HepG2 (cell line): ENCODE results near the gene CYP46A1. TPM values are rescaled to one million over a fixed set of nuclear protein-coding genes. Genes with fewer than 3 reads are reported as not detected.
A peak's percentile ranks its signal among the peaks of the same experiment; 100 is the strongest.

Source experiments
- KLF12 ChIP-seq: sonication (generic); formaldehyde crosslinking; IDR thresholded peaks from 2 replicates; pipeline ENCODE4 v1.4.0; 2020; ENCODE audit warnings: missing genetic modification reagents, borderline replicate concordance
- MAFF ChIP-seq: IDR thresholded peaks from 2 replicates; pipeline ENCODE4 v1.6.1; 2011; ENCODE audit warnings: low read depth, low read length, improper control_type of control experiment
- NFE2 ChIP-seq: sonication (generic); formaldehyde crosslinking; IDR thresholded peaks from 2 replicates; pipeline ENCODE4 v1.4.0; 2020; ENCODE audit warnings: missing genetic modification reagents
- RAD51 ChIP-seq: fragments of 450-650 bp; IDR thresholded peaks from 2 replicates; pipeline ENCODE4 v1.6.1; 2016; ENCODE audit warnings: borderline replicate concordance
- RARG ChIP-seq: sonication (generic); formaldehyde crosslinking; IDR thresholded peaks from 2 replicates; pipeline ENCODE4 v1.4.0; 2020; ENCODE audit warnings: low read depth, mild to moderate bottlenecking, missing genetic modification reagents
- RBM39 ChIP-seq: fragments of 200-400 bp; formaldehyde crosslinking; IDR thresholded peaks from one replicate; pipeline ENCODE4 v1.6.1; 2018; ENCODE audit warnings: antibody characterized with exemption, mild to moderate bottlenecking, low read depth, low read length; ENCODE audit not compliant: poor library complexity, severe bottlenecking
- SSRP1 ChIP-seq: IDR thresholded peaks from 2 replicates; pipeline ENCODE4 v1.6.1; 2016; ENCODE audit warnings: control low read depth
- U2AF2 ChIP-seq: fragments of 200-400 bp; formaldehyde crosslinking; IDR thresholded peaks from 2 replicates; pipeline ENCODE4 v1.6.1; 2017; ENCODE audit warnings: low read depth, mild to moderate bottlenecking, low read length
- XRCC5 ChIP-seq: fragments of 200-400 bp; formaldehyde crosslinking; optimal IDR thresholded peaks from 2 replicates; pipeline ENCODE3; 2017; ENCODE audit warnings: mild to moderate bottlenecking, low read length
- ZBED4 ChIP-seq: sonication (generic); formaldehyde crosslinking; IDR thresholded peaks from 2 replicates; pipeline ENCODE4 v1.4.0; 2020; ENCODE audit warnings: missing genetic modification reagents, borderline replicate concordance
- ZFY ChIP-seq: sonication (generic); formaldehyde crosslinking; IDR thresholded peaks from 2 replicates; pipeline ENCODE4 v1.4.0; 2020; ENCODE audit warnings: missing genetic modification reagents
- ZNF24 ChIP-seq: fragments of 450-650 bp; IDR thresholded peaks from 2 replicates; pipeline ENCODE4 v1.6.1; 2017; ENCODE audit warnings: antibody characterized with exemption, mild to moderate bottlenecking
- ZNF543 ChIP-seq: sonication (generic); formaldehyde crosslinking; IDR thresholded peaks from 2 replicates; pipeline ENCODE4 v1.4.0; 2020; ENCODE audit warnings: mild to moderate bottlenecking, missing genetic modification reagents
- polyA plus RNA-seq, 8 experiments: library from polyadenylated mRNA; depleted of rRNA in 3 of 8; stranded (reverse) in 7 of 8; unstranded in 1 of 8; fragments of >200 nt; fragmentation: Illumina TruSeq in 4 of 8; extraction: Trizol in 4 of 8; gene quantifications; 2 replicates each; pipeline versions ENCODE4 v1.2.1 to v1.2.3, GENCODE V29; 2011 to 2016; ENCODE audit warnings: low read depth in 4 of 8, missing spikeins in 1 of 8, mixed read lengths in 1 of 8; ENCODE audit not compliant: insufficient read depth in 1 of 8
- total RNA-seq, 5 experiments: library from RNA; depleted of rRNA; stranded (reverse); fragments of >200 nt; fragmentation: Illumina TruSeq; extraction: Trizol; gene quantifications; 2 replicates each; pipeline ENCODE4 v1.2.3, GENCODE V29; 2016; ENCODE audit warnings: low read depth in 1 of 5
- TF ChIP-seq, protein P1 (sequence below): sonication (generic); formaldehyde crosslinking; IDR thresholded peaks from 2 replicates; pipeline ENCODE4 v1.4.0; 2020; ENCODE audit warnings: mild to moderate bottlenecking, missing genetic modification reagents
- TF ChIP-seq, protein P2 (sequence below): IDR thresholded peaks from 2 replicates; pipeline ENCODE4 v1.6.1; 2012; ENCODE audit warnings: low read length, improper control_type of control experiment
- TF ChIP-seq, protein P3 (sequence below): sonication (generic); formaldehyde crosslinking; IDR thresholded peaks from 2 replicates; pipeline ENCODE4 v1.8.0; 2022; ENCODE audit warnings: mild to moderate bottlenecking, missing genetic modification reagents; ENCODE audit not compliant: insufficient replicate concordance

Gene CYP46A1
- total and polyA plus RNA-seq, 2 of the 13 experiments (the other 11 are each of a cell fraction or from before 2014, with no cell fraction given) = not detected

GRCh38 chr14:99729991-99730875 lies 46.1 kb downstream of the CYP46A1 start (continued):
- TF ChIP-seq ZBED4 = no peak
- TF ChIP-seq XRCC5 = peak; percentile 64
- TF ChIP-seq MAFF = no peak
- TF ChIP-seq RAD51 = no peak
- TF ChIP-seq RARG (CRISPR knock-in tag) = no peak
- TF ChIP-seq KLF12 = peak; percentile 86
- TF ChIP-seq NFE2 (CRISPR knock-in tag) = no peak
- TF ChIP-seq, protein P1, sequence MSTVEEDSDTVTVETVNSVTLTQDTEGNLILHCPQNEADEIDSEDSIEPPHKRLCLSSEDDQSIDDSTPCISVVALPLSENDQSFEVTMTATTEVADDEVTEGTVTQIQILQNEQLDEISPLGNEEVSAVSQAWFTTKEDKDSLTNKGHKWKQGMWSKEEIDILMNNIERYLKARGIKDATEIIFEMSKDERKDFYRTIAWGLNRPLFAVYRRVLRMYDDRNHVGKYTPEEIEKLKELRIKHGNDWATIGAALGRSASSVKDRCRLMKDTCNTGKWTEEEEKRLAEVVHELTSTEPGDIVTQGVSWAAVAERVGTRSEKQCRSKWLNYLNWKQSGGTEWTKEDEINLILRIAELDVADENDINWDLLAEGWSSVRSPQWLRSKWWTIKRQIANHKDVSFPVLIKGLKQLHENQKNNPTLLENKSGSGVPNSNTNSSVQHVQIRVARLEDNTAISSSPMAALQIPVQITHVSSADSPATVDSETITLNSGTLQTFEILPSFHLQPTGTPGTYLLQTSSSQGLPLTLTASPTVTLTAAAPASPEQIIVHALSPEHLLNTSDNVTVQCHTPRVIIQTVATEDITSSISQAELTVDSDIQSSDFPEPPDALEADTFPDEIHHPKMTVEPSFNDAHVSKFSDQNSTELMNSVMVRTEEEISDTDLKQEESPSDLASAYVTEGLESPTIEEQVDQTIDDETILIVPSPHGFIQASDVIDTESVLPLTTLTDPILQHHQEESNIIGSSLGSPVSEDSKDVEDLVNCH (CRISPR knock-in tag) = no peak
- no peak for TF ChIP-seq RBM39
- no peak for TF ChIP-seq U2AF2
- TF ChIP-seq, protein P2, sequence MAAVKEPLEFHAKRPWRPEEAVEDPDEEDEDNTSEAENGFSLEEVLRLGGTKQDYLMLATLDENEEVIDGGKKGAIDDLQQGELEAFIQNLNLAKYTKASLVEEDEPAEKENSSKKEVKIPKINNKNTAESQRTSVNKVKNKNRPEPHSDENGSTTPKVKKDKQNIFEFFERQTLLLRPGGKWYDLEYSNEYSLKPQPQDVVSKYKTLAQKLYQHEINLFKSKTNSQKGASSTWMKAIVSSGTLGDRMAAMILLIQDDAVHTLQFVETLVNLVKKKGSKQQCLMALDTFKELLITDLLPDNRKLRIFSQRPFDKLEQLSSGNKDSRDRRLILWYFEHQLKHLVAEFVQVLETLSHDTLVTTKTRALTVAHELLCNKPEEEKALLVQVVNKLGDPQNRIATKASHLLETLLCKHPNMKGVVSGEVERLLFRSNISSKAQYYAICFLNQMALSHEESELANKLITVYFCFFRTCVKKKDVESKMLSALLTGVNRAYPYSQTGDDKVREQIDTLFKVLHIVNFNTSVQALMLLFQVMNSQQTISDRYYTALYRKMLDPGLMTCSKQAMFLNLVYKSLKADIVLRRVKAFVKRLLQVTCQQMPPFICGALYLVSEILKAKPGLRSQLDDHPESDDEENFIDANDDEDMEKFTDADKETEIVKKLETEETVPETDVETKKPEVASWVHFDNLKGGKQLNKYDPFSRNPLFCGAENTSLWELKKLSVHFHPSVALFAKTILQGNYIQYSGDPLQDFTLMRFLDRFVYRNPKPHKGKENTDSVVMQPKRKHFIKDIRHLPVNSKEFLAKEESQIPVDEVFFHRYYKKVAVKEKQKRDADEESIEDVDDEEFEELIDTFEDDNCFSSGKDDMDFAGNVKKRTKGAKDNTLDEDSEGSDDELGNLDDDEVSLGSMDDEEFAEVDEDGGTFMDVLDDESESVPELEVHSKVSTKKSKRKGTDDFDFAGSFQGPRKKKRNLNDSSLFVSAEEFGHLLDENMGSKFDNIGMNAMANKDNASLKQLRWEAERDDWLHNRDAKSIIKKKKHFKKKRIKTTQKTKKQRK = no peak
- no peak for TF ChIP-seq SSRP1 (CRISPR knock-in tag)
- TF ChIP-seq, protein P3, sequence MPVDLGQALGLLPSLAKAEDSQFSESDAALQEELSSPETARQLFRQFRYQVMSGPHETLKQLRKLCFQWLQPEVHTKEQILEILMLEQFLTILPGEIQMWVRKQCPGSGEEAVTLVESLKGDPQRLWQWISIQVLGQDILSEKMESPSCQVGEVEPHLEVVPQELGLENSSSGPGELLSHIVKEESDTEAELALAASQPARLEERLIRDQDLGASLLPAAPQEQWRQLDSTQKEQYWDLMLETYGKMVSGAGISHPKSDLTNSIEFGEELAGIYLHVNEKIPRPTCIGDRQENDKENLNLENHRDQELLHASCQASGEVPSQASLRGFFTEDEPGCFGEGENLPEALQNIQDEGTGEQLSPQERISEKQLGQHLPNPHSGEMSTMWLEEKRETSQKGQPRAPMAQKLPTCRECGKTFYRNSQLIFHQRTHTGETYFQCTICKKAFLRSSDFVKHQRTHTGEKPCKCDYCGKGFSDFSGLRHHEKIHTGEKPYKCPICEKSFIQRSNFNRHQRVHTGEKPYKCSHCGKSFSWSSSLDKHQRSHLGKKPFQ = no peak
- TF ChIP-seq ZNF543 (CRISPR knock-in tag) = no peak
- TF ChIP-seq ZNF24 = no peak
- peak; percentile 64; the same call in 1 of the 2 replicates for TF ChIP-seq ZFY (CRISPR knock-in tag)
